Right lung (tissue), 5 donors: Measurements from ENCODE around the gene TLK2. TPM values are rescaled to one million over a fixed set of nuclear protein-coding genes. Genes with fewer than 3 reads are reported as not detected.
"Not testable (repeated sequence)": the region's sequence is repeated elsewhere in the genome, so short reads cannot be mapped to it uniquely, and the experiment has no call there.

Source experiments
- DNase-seq, 2 donors: peaks; one replicate each; pipeline ENCODE4 v3.0.0-alpha.2; 2013
- polyA plus RNA-seq, 5 donors: library from polyadenylated mRNA; unstranded; fragments of 120-200 nt; gene quantifications; one replicate each; pipeline versions ENCODE4 v1.2.1 to v1.2.3, GENCODE V29; 2013; ENCODE audit warnings: inconsistent platforms in 1 of 5, low replicate concordance in 1 of 5; ENCODE audit not compliant: insufficient read length in 5 of 5, insufficient read depth in 1 of 5

Gene TLK2
- polyA plus RNA-seq, 5 donors: 55.2 to 73.9 (median 70.2) TPM

- DNase-seq: not testable (repeated sequence)
Observed at GRCh38 chr17:62546066-62546465, 67.4 kb downstream of the TLK2 start.

GRCh38 chr17:62552851-62553659, 74.4 kb downstream of the TLK2 start:
- peak; percentile 2 to 38 for DNase-seq

DNA sequence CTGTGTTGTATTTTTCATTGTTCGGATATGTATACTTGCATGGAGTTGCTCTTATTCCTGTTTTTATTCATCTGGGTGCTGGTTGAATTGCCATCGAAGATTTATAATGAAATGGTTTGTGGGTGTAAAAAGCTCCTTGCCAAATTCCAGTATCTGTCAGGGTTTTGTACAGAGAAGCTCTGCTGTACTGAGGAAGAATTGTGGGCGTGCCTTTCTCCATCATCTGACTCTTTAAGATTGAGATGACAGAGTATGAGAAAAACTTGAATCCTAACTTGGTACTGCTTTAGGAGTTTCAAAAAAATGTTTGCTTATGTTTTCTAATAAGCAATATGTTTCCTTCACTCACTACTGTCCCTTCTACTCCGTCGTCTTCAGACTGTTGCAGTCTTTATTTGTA, 78.9 kb downstream of the TLK2 start:
- DNase-seq: not testable (repeated sequence)

DNA sequence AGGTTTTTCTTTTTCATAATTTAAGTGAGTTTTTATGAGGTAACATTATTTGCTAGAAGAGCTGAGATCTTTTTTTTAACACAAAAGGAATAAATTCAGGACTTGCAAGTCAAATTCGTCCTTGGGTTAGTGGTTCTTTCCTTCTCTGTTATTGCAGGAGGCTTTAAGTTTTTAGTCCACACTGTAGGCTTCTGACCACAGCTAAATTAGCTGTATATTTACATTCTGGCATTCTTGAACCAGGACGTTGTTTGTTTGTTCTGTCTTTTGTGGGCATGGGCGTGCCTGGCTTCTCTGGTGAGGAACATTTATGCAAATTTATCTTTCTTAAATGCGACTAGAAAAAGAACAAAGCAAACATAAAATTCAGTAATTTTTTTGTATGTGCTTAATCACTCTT, 80.3 kb downstream of the TLK2 start:
- not testable (repeated sequence) for DNase-seq

DNA sequence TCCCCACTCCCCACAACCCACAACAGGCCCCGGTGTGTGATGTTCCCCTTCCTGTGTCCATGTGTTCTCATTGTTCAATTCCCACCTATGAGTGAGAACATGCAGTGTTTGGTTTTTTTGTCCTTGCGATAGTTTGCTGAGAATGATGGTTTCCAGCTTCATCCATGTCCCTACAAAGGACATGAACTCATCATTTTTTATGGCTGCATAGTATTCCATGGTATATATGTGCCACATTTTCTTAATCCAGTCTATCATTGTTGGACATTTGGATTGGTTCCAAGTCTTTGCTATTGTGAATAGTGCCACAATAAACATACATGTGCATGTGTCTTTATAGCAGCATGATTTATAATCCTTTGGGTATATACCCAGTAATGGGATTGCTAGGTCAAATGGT, 82.3 kb downstream of the TLK2 start:
- DNase-seq: not testable (repeated sequence)

DNA sequence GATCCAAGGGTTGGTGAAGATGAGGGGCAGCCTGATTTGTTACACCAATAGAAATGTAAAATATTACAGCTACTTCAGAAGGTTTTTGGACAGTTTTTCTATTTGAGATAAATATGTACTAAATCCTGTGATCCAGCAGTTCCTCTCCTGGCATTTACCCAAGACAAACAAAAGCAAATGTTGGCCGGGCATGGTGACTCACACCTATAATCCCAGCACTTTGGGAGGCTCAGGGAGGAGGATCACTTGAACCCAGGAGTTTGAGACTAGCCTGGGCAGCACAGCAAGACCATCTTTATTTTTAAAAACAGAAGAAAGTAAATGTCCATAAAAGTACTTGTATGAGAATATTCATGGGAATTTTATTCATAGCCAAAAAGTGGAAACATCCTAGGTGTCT, 84.0 kb downstream of the TLK2 start:
- DNase-seq: no peak

DNA sequence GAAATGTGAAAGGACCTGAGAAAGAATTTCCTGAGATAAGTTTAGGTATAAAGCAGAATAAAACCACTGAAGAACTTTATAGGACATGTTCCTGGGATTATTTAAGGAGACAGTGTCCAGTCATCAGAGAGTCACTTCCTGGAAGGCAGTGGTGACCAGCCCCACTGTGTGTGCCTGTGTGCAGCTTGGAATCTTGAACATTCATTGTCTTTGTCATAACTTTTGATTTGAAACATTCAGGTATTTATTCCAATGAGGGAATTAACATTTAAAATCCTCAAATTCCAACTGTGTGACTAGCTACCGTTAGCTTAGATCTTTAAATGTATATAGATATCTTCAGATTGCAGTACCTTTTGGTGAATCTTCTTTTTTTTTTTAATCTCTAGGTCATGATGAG, 87.2 kb downstream of the TLK2 start:
- DNase-seq: no peak

GRCh38 chr17:62566996-62567578, 88.5 kb downstream of the TLK2 start:
- no peak for DNase-seq

DNA sequence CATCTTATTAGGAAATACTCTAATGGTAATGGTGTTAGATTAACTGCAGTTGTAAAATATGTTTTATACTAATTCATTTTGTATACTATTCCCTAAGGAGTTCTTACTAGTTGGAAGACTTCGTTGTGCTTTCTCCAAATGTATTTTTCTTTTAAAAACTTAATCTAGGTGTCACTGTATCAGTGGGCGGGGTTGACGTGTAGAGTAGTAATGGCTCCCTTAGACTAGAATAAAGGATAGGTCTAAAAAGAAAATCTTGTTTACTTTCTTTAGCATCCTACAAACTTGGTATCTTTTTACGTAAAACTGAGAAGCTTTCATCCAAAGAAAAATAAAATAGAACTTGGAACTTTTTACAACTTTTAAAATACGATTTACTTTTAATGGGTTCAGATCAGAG, 93.9 kb downstream of the TLK2 start:
- DNase-seq: no peak

GRCh38 chr17:62572888-62573401, 94.3 kb downstream of the TLK2 start:
- DNase-seq: no peak

GRCh38 chr17:62573480-62574117, 95.0 kb downstream of the TLK2 start:
- DNase-seq: no peak

DNA sequence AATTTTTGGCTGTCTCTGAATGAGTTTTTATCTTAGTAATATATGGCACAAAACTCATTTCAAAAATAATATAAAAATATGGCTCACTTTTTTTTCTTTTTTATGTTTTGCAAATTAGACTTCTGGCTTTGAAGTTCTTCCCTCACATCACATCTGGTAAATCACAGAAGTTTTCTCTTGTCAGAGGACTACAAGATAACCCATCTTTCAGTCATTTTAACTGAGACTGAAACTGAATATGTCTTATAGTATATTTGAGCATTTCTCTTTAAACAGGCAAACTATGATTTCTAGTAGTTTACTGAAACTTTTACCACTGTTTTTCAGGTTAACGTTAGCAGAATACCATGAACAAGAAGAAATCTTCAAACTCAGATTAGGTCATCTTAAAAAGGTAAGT, 97.8 kb downstream of the TLK2 start:
- DNase-seq: no peak

DNA sequence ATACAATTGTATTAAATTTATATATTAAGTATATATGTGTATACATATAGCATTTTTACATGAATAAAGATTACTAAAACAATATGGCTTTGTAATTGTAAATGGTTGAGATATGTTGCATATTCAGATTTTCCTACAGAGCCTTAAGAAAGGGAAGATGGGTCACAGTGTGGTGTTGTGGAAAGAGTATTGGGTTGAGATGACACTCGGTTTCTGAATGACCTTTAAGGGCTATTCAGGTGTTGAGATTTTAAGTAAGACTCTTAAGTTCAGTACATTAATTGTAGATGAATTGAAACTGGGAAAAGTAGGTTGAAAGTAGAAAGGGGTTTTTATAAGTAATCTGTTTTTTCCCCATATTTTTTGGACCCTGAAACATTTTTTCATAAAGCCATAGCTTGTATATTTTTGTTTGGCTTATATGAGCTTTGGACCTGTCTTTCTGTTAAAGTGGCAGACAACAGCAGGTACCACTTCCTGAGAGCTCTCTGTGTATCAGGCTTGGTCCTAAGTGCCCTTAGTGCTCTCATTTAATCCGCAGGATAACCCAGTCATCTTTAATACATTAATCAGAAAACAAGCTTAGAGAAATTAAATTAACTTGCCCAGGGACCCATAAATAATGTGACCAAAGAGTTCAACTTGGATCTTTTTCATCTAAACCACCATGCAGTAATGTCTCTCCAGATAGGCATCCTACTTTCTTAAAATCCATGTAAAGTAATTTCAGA, 100.3 kb downstream of the TLK2 start:
- DNase-seq: no peak

DNA sequence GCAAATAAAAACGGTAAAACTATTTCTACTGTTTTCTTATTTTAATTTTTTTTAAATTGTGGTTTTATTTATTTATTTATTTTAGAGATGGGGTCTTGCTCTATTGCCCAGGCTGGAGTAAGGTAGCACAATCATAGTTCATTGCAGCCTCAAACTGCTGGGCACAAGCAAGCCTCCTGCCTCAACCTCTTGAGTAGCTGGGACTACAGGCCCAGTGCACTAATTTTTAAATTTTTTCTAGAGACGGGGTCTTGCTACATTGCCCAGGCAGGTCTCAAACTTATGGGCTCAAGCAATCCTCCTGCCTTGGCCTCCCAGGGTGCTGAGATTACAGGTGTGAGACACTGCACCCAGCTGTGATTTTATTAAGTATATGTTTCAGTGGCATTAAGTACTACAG, 102.3 kb downstream of the TLK2 start:
- DNase-seq: no peak

DNA sequence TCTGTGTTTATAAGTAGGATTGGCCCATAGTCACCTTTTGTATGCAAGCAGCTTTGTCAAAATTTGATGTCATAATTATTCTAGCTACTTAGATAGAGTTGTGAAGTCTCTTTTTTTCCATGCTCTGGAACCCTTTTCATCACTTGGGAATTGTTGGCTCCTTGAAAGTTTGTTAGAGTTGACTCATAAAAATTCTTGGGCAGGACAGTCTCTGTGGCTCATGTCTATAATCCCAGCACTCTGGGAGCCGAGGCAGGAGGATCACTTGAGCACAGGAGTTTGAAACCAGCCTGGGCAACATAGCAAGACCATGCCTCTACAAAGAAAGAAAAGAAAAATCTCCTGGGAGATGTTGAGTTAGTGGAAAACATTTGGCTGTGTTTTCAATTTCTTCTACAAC, 103.1 kb downstream of the TLK2 start:
- no peak for DNase-seq

- no peak for DNase-seq
Observed at GRCh38 chr17:62587554-62587953, 108.9 kb downstream of the TLK2 start.

DNA sequence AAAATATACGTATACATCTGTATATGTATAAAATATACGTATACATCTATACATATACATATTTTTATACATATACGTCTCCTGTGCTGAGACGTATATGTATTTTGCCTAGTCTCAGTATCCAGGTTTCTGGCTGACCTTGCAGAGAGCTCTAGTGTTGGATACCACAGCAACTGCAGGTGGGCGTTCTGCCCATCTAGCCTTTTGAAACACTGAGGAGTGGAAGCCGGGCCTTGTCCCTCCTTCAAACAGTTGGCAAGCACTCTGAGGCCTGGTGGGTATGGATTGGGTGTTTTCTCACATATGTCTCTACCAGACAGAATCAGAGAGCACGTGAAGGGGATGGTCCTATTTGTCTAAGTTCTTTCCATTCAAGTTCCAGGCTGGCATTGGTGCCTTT, 109.5 kb downstream of the TLK2 start:
- no peak for DNase-seq

- DNase-seq: no peak
Observed at GRCh38 chr17:62591333-62591732, 112.7 kb downstream of the TLK2 start.

DNA sequence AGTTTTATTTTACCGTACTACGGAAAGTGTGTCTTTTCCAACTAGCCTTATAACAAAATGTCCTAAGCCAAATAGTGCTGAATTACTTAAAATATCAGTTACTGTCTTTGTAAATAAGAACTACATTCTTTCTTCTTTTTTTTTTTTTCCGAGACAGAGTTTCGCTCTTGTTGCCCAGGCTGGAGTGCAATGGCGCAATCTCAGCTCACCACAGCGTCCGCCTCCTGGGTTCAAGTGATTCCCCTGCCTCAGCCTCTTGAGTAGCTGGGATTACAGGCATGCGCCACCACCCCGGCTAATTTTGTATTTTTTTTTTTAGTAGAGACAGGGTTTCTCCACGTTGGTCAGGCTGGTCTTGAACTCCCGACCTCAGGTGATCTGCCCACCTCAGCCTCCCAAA, 113.2 kb downstream of the TLK2 start:
- DNase-seq: not testable (repeated sequence)

DNA sequence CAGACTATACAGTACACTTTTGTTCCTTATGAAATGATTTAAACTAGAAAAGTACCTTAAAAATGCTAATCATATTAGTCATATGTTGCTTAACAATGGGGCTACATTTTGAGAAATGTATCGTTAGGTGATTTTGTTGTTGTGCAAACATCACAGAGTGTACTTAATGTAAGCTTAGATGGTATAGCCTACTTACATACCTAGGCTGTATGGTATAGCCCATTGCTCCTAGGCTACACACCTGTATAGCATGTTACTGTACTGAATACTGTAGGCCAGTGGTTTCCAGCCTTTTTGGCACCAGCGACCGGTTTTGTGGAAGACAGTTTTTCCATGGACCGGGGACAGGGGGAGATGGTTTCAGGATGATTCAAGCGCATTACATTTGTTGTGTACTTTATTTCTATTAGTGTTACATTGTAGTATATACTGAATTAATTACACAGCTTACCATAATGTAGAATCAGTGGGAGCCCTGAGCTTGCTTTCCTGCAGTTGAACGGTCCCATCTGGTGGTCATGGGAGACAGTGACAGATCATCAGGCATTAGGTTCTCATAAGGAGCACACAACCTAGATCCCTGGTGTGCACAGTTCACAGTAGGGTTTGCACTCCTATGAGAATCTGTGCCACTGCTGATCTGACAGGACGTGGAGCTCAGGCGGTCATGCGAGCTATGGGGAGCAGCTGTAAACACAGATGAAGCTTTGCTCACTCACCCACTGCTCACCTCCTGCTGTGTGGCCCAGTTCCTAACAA, 113.9 kb downstream of the TLK2 start:
- no peak for DNase-seq

DNA sequence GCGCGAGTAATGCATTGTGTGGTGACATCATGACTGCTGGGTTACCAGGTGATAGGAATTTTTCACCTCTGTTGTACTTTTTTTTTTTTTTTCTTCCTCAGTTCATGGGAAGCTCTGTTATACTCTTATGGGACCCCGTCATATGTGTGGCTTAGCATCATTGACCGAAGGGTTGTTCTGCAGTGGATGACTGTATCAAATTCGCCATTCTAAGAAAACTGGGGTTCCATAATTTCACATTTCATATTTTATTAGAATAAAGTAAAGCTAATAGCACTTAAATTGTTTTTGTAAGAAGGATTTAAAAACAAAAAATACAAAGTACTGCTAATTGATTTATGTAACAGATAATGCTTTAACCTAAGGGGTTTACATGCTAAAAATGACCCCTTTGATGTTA, 116.9 kb downstream of the TLK2 start:
- DNase-seq: no peak
